Small intestine (tissue), 7 donors: ENCODE results near the gene ZBED6. TPM values are rescaled to one million over a fixed set of nuclear protein-coding genes. Genes with fewer than 3 reads are reported as not detected.
"Not testable (repeated sequence)": the region's sequence is repeated elsewhere in the genome, so short reads cannot be mapped to it uniquely, and the experiment has no call there.

Experiments used
- DNase-seq, 2 donors: peaks; one replicate each; pipeline versions ENCODE4 v3.0.0 to v3.0.0-alpha.2; 2013
- FAIRE-seq: peaks from 2 replicates; lab custom pipeline; 2012; peaks lifted over from hg19 to GRCh38; lab: Jason Lieb, UNC
- H3K27ac ChIP-seq, 3 donors: one replicate each; pipeline ENCODE4 v1.5.1; 2013; ENCODE audit warnings: low read length in 2 of 3, mild to moderate bottlenecking in 2 of 3, control low read depth in 1 of 3, inconsistent platforms in 1 of 3, low read depth in 1 of 3, moderate library complexity in 1 of 3
- H3K27me3 ChIP-seq, 3 donors: one replicate each; pipeline ENCODE4 v1.6.1; 2013; ENCODE audit warnings: low read length in 3 of 3, inconsistent platforms in 1 of 3; ENCODE audit not compliant: control insufficient read depth in 3 of 3, insufficient read depth in 3 of 3
- H3K36me3 ChIP-seq, 3 donors: one replicate each; pipeline ENCODE4 v1.6.1; 2013; ENCODE audit warnings: low read length in 3 of 3, inconsistent platforms in 1 of 3, low read depth in 1 of 3, mild to moderate bottlenecking in 1 of 3, moderate library complexity in 1 of 3; ENCODE audit not compliant: control insufficient read depth in 3 of 3, insufficient read depth in 2 of 3
- H3K4me1 ChIP-seq, 3 donors: one replicate each; pipeline ENCODE4 v1.6.1; 2013; ENCODE audit warnings: low read length in 2 of 3, inconsistent platforms in 1 of 3, low read depth in 1 of 3, mild to moderate bottlenecking in 1 of 3, moderate library complexity in 1 of 3; ENCODE audit not compliant: control insufficient read depth in 3 of 3, insufficient read depth in 2 of 3
- H3K4me3 ChIP-seq, 3 donors: one replicate each; pipeline ENCODE4 v1.5.1; 2013; ENCODE audit warnings: low read length in 3 of 3, control low read depth in 1 of 3, inconsistent platforms in 1 of 3, low read depth in 1 of 3, mild to moderate bottlenecking in 1 of 3, moderate library complexity in 1 of 3
- H3K9me3 ChIP-seq, 2 donors: one replicate each; pipeline ENCODE4 v1.6.1; 2013; ENCODE audit warnings: low read depth in 1 of 2, low read length in 1 of 2; ENCODE audit not compliant: control insufficient read depth in 2 of 2, insufficient read depth in 1 of 2
- WGBS, 3 donors: extraction: QIAGEN DNeasy Blood & Tissue Kit; methylation state at CpG; one replicate each; pipeline ENCODE4 v1.1.7; 2013; 5-methylcytosine and 5-hydroxymethylcytosine counted together
- polyA plus RNA-seq, 4 donors: library from polyadenylated mRNA; stranded (reverse) in 3 of 4; unstranded in 1 of 4; fragments of 200-250 nt in 3 of 4; fragments of 120-200 nt in 1 of 4; gene quantifications; one replicate each; pipeline versions ENCODE4 v1.2.1 to v1.2.3, GENCODE V29; 2013
- donor health status: healthy with polysubstance abuse.
- donor health status: control.
- donor health status: control.
- donor health status: Bipolar disorder and iron deficiency.
- donor health status: healthy.

Gene ZBED6
- polyA plus RNA-seq, 4 donors, result 0.27 to 17.8 (median 1.6) TPM

- not testable (repeated sequence) for H3K27me3 ChIP-seq, H3K27ac ChIP-seq, H3K4me3 ChIP-seq, H3K4me1 ChIP-seq, FAIRE-seq, H3K9me3 ChIP-seq, DNase-seq
- peaks cover 9 to 35% (median 18%) of the 10 kb centered on the region in 3 donors for H3K36me3 ChIP-seq
- 81 to 93% (median 84%) methylated on average over 5 of the region's 5 CpGs for WGBS, 3 donors
Measured at GRCh38 chr1:203829247-203829646, 33.8 kb downstream of the ZBED6 start.

- Histone ChIP-seq H3K27ac (no peak overlapping the region), H3K4me3 (no peak overlapping the region), H3K9me3 (peaks cover 0 to under 1% of the 10 kb centered on the region in 2 donors), H3K36me3 (peaks cover 16 to 62% (median 36%) of the 10 kb centered on the region in 3 donors), H3K4me1 (no peaks in the 10 kb centered on the region), H3K27me3 (no peaks in the 10 kb centered on the region)
- DNase-seq, result no peak
- WGBS, 3 donors, result 97 to 100% (median 99%) methylated on average over 3 of the region's 3 CpGs
- no peak for FAIRE-seq
Measured at GRCh38 chr1:203835476-203835875, 40.1 kb downstream of the ZBED6 start.

- no peak for FAIRE-seq
- H3K4me1 ChIP-seq, result no peaks in the 10 kb centered on the region
- WGBS, 3 donors, result 72 to 88% (median 83%) methylated on average over 5 of the region's 5 CpGs
Measured at GRCh38 chr1:203839081-203839480, 43.7 kb downstream of the ZBED6 start.

GRCh38 chr1:203840208-203840808 lies 44.9 kb downstream of the ZBED6 start:
- Histone ChIP-seq H3K4me1 (no peaks in the 10 kb centered on the region), H3K27ac (no peak overlapping the region), H3K9me3 (peaks cover 0 to 4% of the 10 kb centered on the region in 2 donors), H3K4me3 (no peak overlapping the region), H3K27me3 (no peaks in the 10 kb centered on the region), H3K36me3 (peaks cover 7 to 52% (median 26%) of the 10 kb centered on the region in 3 donors)
- DNase-seq (no peak), FAIRE-seq (no peak)
- WGBS, 3 donors, result 97 to 98% (median 97%) methylated on average over 4 of the region's 4 CpGs

More at GRCh38 chr1:203839081-203839480, 43.7 kb downstream of the ZBED6 start:
- Histone ChIP-seq H3K36me3 (peaks cover 13 to 57% (median 26%) of the 10 kb centered on the region in 3 donors), H3K27me3 (no peaks in the 10 kb centered on the region), H3K9me3 (peaks cover 0 to 4% of the 10 kb centered on the region in 2 donors), H3K4me3 (no peak overlapping the region), H3K27ac (no peak overlapping the region)
- no peak for DNase-seq

GRCh38 chr1:203842559-203842876 lies 47.1 kb downstream of the ZBED6 start:
- Histone ChIP-seq H3K4me3 (no peak overlapping the region), H3K36me3 (peaks cover 8 to 44% (median 16%) of the 10 kb centered on the region in 3 donors), H3K27me3 (no peaks in the 10 kb centered on the region), H3K27ac (no peak overlapping the region), H3K9me3 (peaks cover 0 to 4% of the 10 kb centered on the region in 2 donors), H3K4me1 (no peaks in the 10 kb centered on the region)
- FAIRE-seq, result no peak
- no peak for DNase-seq
- 82 to 98% (median 89%) methylated on average over 2 of the region's 2 CpGs for WGBS, 3 donors

GRCh38 chr1:203843435-203843834 lies 48.0 kb downstream of the ZBED6 start:
- Histone ChIP-seq H3K9me3 (peaks cover 0 to 4% of the 10 kb centered on the region in 2 donors), H3K4me1 (no peaks in the 10 kb centered on the region), H3K27ac (no peak overlapping the region), H3K36me3 (peaks cover 8 to 46% (median 9%) of the 10 kb centered on the region in 3 donors), H3K4me3 (no peak overlapping the region), H3K27me3 (no peaks in the 10 kb centered on the region)
- FAIRE-seq, result no peak
- 90 to 96% (median 92%) methylated on average over 1 of the region's 1 CpG for WGBS, 3 donors
- no peak for DNase-seq

Other genes starting within 250 kb of the ZBED6 start
- 10 to 100 TPM in 2 of 4 donors, 1 to 10 TPM in 2; 3.5 to 33.5 (median 13.5) TPM for gene ATP2B4, start 168.8 kb upstream of the ZBED6 start, polyA plus RNA-seq
- under 1 TPM in 3 of 4 donors, not detected in 1; 0.19 to 0.81 (median 0.72) TPM for gene LAX1, start 30.4 kb upstream of the ZBED6 start, polyA plus RNA-seq
- gene ZC3H11A, start within 50 bp of the ZBED6 start, polyA plus RNA-seq, result 100 to 1,000 TPM in 1 of 4 donors, 10 to 100 TPM in 3; 36.5 to 110 (median 42.3) TPM
- gene SNRPE, start 66.0 kb downstream of the ZBED6 start, polyA plus RNA-seq, result 100 to 1,000 TPM in 2 of 4 donors, 10 to 100 TPM in 2; 46.3 to 156 (median 111) TPM